IPS-20b (cell line): Measurements from ENCODE around the gene KIT.
A peak's percentile ranks its signal among the peaks of the same experiment; 100 is the strongest.
"Not testable (repeated sequence)": the region's sequence is repeated elsewhere in the genome, so short reads cannot be mapped to it uniquely, and the experiment has no call there.

Source experiments
- H3K27ac ChIP-seq: one replicate; pipeline ENCODE4 v1.5.1; 2013; ENCODE audit warnings: low read length
- H3K27me3 ChIP-seq: 2 replicates; pipeline ENCODE4 v1.6.1; 2013; ENCODE audit warnings: mild to moderate bottlenecking, low read length, inconsistent platforms; ENCODE audit not compliant: insufficient read depth
- H3K36me3 ChIP-seq: 2 replicates; pipeline ENCODE4 v1.6.1; 2013; ENCODE audit warnings: low read depth, mild to moderate bottlenecking, inconsistent platforms, low read length, moderate library complexity; ENCODE audit not compliant: insufficient read depth
- H3K4me1 ChIP-seq: 2 replicates; pipeline ENCODE4 v1.6.1; 2013; ENCODE audit warnings: mild to moderate bottlenecking, control low read depth, inconsistent platforms, low read length, moderate library complexity; ENCODE audit not compliant: insufficient read depth
- H3K4me3 ChIP-seq: 2 replicates; pipeline ENCODE4 v1.5.1; 2013; ENCODE audit warnings: mild to moderate bottlenecking, low read length, inconsistent platforms
- H3K9ac ChIP-seq: 2 replicates; pipeline ENCODE4 v1.6.1; 2013; ENCODE audit warnings: low read depth, mild to moderate bottlenecking, inconsistent platforms, low read length, moderate library complexity
- H3K9me3 ChIP-seq: 2 replicates; pipeline ENCODE4 v1.6.1; 2013; ENCODE audit warnings: mild to moderate bottlenecking, low read depth, low read length, inconsistent platforms; ENCODE audit not compliant: insufficient read depth

Gene KIT

DNA sequence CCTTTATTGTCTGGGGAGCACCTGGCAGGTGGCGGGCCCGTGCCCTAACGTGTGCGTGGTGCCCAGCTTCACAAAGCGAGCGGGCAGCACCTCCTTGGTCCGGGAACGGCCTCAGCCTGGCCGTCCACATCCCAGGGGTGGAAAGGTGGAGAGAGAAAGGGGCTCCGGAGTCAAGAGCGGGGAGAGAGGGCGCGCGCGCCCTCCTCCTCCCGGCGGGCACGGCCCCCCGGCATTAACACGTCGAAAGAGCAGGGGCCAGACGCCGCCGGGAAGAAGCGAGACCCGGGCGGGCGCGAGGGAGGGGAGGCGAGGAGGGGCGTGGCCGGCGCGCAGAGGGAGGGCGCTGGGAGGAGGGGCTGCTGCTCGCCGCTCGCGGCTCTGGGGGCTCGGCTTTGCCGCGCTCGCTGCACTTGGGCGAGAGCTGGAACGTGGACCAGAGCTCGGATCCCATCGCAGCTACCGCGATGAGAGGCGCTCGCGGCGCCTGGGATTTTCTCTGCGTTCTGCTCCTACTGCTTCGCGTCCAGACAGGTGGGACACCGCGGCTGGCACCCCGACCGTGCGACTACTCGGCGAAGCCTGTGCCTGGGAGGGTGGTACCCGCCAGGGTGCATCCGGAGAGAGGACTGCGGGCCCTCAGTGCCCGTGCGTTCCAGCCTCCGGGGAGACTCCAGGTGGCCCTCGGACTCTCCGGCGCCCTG is at the start of gene KIT:
KIT (plus strand) TSS at position 407 of the 701 bp plus-strand sequence; CDS start at position 465, 58 bp downstream.
- Histone ChIP-seq H3K27me3 (peaks cover 73% of the 10 kb centered on the region), H3K9me3 (no peaks in the 10 kb centered on the region), H3K27ac (peak within 1 kb of the TSS; percentile 42), H3K4me3 (peak within 1 kb of the TSS; percentile 87), H3K4me1 (peaks cover 10% of the 10 kb centered on the region; the same call in 1 of the 2 replicates), H3K36me3 (no peaks in the 10 kb centered on the region), H3K9ac (peak within 1 kb of the TSS; percentile 83)

DNA sequence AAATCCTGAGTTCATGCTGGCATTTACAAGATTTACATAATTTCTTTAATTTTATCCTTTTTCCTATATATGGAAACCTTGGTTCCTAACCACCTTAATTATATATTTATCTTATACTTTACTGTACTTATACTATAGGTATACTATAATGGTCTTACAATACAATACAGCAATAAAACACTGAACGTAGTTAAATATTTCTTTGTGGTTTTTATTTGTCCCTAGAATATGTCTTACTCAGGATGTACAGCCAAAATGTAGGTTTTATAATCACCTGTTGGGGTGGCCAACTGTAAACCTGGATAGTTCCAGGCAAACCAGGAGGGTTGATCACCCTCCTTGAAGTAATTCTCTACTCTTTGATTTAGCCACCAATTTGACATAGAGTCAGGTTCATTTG is 48.4 kb upstream of the KIT start:
- Histone ChIP-seq H3K27ac (no peak overlapping the region), H3K27me3 (no peaks in the 10 kb centered on the region), H3K4me1 (no peaks in the 10 kb centered on the region), H3K9ac (no peak overlapping the region), H3K36me3 (no peaks in the 10 kb centered on the region), H3K4me3 (no peak overlapping the region), H3K9me3 (no peaks in the 10 kb centered on the region)

DNA sequence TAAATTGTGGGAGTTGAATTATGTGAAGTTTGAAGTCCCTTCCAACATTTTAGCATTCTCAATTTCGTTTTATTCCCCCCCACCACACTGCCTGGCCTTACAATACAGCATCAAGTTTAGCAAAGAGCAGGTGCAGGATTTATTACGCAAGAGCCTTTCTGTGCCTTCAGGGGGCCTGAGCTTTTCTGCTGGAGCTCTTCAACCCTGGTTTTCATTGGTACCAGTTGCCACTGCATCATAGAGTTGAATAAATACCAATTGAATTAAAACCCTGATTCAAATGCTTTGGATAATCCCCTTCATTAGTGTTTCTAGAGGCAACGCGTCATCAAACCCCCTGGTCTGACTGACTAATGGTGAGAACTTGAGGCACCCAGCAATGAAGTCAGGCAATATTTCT is 43.6 kb upstream of the KIT start:
- Histone ChIP-seq H3K4me1 (no peaks in the 10 kb centered on the region), H3K9me3 (no peaks in the 10 kb centered on the region), H3K27me3 (no peaks in the 10 kb centered on the region), H3K27ac (no peak overlapping the region), H3K36me3 (no peaks in the 10 kb centered on the region), H3K4me3 (no peak overlapping the region), H3K9ac (no peak overlapping the region)

DNA sequence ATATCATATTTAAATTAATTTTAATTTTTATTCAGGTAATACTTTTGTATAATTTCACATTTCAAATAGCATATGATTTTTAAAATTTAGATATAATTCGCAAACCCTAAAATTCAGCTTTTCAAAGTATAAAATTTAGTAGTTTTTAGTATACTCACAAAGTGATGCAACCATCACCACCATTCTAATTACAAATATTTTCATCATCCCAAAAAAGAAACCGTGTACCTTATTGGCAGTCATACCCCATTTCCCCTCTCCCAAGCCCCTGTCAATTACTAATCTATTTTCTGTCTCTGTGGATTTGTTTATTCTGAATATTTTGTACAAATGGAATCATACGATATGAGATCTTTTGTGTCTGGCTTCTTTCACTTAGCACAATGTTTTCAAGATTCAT is 37.0 kb upstream of the KIT start:
- H3K27me3 ChIP-seq: no peaks in the 10 kb centered on the region
- H3K36me3 ChIP-seq: no peaks in the 10 kb centered on the region
- H3K9ac ChIP-seq: no peak overlapping the region
- no peak overlapping the region for H3K27ac ChIP-seq
- no peaks in the 10 kb centered on the region for H3K4me1 ChIP-seq
- no peak overlapping the region for H3K4me3 ChIP-seq
- no peaks in the 10 kb centered on the region for H3K9me3 ChIP-seq

DNA sequence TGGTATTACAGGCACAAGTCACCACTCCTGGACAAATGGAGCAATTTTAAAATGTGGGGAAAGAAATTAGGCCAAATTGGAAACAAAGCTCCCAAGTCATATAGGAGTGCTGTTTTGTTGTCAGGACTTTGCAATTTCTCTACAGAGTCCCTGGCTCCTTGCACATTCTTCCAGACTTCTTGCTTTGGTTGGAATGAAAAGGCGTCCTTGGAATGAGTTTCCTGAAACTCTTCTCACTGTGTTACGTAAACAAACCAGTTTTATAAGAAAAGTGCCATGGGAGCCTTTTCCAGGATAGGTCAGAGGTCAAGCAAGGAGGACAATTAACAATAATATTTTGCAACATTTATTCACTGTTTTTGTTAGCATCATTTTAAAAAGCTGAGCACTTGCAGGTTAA is 32.4 kb upstream of the KIT start:
- H3K27ac ChIP-seq: no peak overlapping the region
- no peaks in the 10 kb centered on the region for H3K9me3 ChIP-seq
- H3K4me3 ChIP-seq: no peak overlapping the region
- no peak overlapping the region for H3K9ac ChIP-seq
- H3K4me1 ChIP-seq: no peaks in the 10 kb centered on the region
- H3K36me3 ChIP-seq: no peaks in the 10 kb centered on the region
- H3K27me3 ChIP-seq: no peaks in the 10 kb centered on the region

DNA sequence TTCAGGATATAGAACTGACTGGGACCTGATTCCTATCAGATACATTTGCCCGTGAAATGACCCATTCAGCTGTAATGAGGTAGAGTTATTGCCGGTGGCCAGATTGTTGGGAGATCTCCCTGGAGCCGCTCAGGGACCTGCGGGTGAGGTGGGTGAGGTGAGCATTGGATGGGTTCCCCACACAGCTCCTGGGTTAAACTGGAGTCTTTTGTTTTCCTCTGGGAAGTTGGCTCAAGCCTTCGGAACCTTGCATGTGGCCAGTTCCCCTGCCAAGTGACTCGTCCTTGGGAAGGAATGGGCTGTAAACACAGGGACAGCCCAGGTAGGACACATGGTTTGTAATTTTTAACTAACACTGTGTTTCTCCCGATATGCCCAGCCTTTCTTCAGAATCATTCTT is 31.6 kb upstream of the KIT start:
- no peaks in the 10 kb centered on the region for H3K9me3 ChIP-seq
- no peaks in the 10 kb centered on the region for H3K27me3 ChIP-seq
- no peaks in the 10 kb centered on the region for H3K36me3 ChIP-seq
- H3K4me1 ChIP-seq: no peaks in the 10 kb centered on the region
- H3K27ac ChIP-seq: no peak overlapping the region
- H3K4me3 ChIP-seq: no peak overlapping the region
- no peak overlapping the region for H3K9ac ChIP-seq

DNA sequence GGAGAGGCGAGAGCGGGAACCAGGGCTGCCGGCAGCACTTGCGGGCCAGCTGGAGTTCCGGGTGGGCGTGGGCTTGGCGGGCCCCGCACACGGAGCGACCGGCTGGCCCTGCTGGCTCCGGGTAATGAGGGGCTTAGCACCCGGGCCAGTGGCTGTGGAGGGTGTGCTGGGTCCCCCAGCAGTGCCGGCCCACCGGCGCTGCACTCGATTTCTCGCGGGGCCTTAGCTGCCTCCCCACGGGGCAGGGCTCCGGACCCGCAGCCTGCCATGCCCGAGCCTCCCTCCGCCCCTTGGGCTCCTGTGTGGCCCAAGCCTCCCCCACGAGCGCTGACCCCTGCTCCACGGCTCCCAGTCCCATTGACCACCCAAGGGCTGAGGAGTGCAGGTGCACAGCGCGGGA is 25.2 kb upstream of the KIT start:
- Histone ChIP-seq H3K27me3 (no peaks in the 10 kb centered on the region), H3K36me3 (no peaks in the 10 kb centered on the region), H3K4me1 (no peaks in the 10 kb centered on the region), H3K9ac (no peak overlapping the region), H3K27ac (no peak overlapping the region), H3K9me3 (no peaks in the 10 kb centered on the region), H3K4me3 (no peak overlapping the region)

DNA sequence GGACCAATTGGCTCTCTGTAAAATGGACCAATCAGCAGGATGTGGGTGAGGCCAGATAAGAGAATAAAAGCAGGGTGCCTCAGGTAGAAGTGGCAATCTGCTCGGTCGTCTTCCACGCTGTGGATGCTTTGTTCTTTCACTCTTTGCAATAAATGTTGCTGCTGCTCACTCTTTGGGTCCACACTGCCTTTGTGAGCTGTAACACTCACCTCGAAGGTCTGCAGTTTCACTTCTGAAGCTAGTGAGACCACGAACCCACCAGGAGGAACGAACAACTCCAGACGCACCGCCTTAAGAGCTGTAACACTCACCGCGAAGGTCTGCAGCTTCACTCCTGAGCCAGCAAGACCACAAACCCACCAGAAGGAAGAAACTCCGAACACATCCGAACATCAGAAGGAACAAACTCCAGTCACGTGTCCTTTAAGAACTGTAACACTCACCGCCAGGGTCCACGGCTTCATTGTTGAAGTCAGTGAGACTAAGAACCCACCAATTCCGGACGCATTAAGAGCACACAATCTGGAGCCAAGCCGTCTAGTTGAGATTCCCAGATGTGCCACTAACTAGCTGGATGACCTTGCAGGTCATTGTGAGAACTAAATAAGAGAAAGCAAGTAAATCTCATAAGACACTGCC is 24.5 kb upstream of the KIT start:
- not testable (repeated sequence) for H3K27ac ChIP-seq, H3K36me3 ChIP-seq, H3K9me3 ChIP-seq, H3K4me3 ChIP-seq, H3K4me1 ChIP-seq, H3K27me3 ChIP-seq, H3K9ac ChIP-seq

DNA sequence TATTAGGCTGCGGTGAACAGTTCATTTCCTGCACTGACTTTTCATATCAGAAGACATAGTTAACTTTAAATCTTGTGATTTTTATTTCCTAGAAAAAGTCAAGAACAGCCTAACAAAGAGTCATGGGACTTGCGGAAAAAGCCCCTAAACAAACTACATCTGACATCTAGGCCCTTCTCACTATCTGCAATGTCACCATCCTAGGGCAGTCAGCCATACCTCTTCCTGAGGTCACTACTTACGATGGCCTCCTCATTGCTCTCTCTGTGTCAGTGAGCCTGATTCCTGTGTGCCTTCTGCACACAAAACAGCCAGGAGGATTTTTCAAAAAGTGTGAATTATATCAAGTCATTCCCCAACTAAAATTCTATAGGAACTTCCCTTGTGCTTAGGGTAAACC is 22.4 kb upstream of the KIT start:
- no peaks in the 10 kb centered on the region for H3K4me1 ChIP-seq
- H3K4me3 ChIP-seq: no peak overlapping the region
- no peaks in the 10 kb centered on the region for H3K9me3 ChIP-seq
- no peak overlapping the region for H3K27ac ChIP-seq
- no peak overlapping the region for H3K9ac ChIP-seq
- no peaks in the 10 kb centered on the region for H3K27me3 ChIP-seq
- H3K36me3 ChIP-seq: no peaks in the 10 kb centered on the region

DNA sequence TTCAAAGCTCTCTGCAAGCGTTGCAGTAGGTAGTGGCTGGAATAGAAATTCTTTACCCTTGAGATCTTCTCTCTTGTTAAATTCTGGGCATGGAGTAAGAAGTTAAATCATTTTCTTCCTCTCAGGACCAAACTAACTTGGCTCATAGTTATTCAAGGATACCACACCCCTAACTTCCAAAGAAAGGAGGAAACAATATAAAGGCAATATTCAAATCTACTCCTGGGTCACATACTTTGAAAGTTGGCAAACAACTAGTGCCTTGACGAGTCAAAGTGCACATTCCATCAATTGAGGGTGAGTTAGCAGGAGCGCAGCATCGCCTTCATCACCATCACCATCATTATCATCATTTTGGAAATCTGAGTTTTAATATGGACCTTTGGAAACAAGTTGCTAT is 20.4 kb upstream of the KIT start:
- Histone ChIP-seq H3K36me3 (no peaks in the 10 kb centered on the region), H3K4me3 (no peak overlapping the region), H3K27ac (no peak overlapping the region), H3K9me3 (no peaks in the 10 kb centered on the region), H3K9ac (no peak overlapping the region), H3K4me1 (no peaks in the 10 kb centered on the region), H3K27me3 (no peaks in the 10 kb centered on the region)

DNA sequence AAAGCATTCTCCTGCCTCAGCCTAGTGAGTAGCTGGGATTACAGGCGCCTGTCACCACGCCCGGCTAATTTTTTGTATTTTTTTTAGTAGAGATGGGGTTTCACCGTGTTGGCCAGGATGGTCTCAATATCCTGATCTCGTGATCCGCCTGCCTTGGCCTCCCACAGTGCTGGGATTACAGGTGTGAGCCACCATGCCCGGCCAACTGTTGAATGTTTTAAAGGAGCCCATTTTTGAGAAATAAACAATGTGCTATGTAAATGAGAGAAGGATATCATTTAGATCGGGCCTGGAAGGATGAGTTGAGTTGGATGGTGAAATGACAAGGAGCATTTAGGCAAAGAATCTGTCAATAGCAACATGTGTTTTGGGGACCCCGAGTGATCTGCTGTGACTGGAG is 16.7 kb upstream of the KIT start:
- not testable (repeated sequence) for H3K36me3 ChIP-seq

DNA sequence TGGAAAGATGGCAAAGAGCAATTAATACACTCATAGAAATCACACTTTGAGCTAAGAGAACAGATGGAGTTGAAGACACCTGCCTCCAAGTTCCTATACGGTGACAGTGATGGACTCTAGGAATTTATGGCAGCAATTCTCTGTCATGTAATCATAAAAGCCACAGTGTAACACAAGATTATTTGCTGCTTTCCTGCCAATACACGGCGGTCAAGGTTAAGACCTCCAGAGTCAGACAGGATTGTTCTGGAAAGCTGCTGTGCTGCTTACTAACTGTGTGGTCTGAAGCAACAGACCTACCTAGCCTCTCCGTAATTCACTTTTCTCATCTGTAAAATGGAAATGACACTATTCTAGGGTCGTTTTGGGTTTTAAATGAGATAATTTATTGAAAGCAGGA is 14.6 kb upstream of the KIT start:
- Histone ChIP-seq H3K27me3 (no peaks in the 10 kb centered on the region), H3K36me3 (no peaks in the 10 kb centered on the region), H3K4me1 (no peaks in the 10 kb centered on the region), H3K4me3 (no peak overlapping the region), H3K27ac (no peak overlapping the region), H3K9me3 (no peaks in the 10 kb centered on the region), H3K9ac (no peak overlapping the region)

More for the DNA sequence above, 16.7 kb upstream of the KIT start:
- H3K27ac ChIP-seq, H3K4me3 ChIP-seq, H3K4me1 ChIP-seq, H3K27me3 ChIP-seq, H3K9ac ChIP-seq, H3K9me3 ChIP-seq: not testable (repeated sequence)
